Measurements from ENCODE around the gene TNC. TPM values are rescaled to one million over a fixed set of nuclear protein-coding genes. Genes with fewer than 3 reads are reported as not detected.

Gene TNC
- total RNA-seq, 4 donors from 2014 or later = 8.5 to 75.1 (median 45.4) TPM

- Histone ChIP-seq H3K4me3 (no peak overlapping the region), H3K36me3 (no peaks in the 10 kb centered on the region), H3K9me3 (no peaks in the 10 kb centered on the region), H3K4me1 (peaks cover 0 to 10% (median 0%) of the 10 kb centered on the region in 3 donors), H3K27me3 (no peaks in the 10 kb centered on the region), H3K27ac (no peak overlapping the region)
- no peak for DNase-seq
- intact Hi-C loops (cut with DNase I) = no loop called here
- 53 to 68% methylated on average over 8 of the region's 8 CpGs for WGBS, 2 donors
- TF ChIP-seq CTCF (IDR thresholded peaks at IDR 0.05) (no peak), POLR2A (IDR thresholded peaks at IDR 0.05) (no peak)
These were observed 115.4 kb downstream of the TNC start for GRCh38 chr9:115002371-115003120.

GRCh38 chr9:115000217-115000639 is 117.7 kb downstream of the TNC start:
- Histone ChIP-seq H3K9me3 (no peaks in the 10 kb centered on the region), H3K27me3 (no peaks in the 10 kb centered on the region), H3K4me1 (peaks cover 0 to 10% (median 0%) of the 10 kb centered on the region in 3 donors), H3K4me3 (peak overlapping the region in 1 of 4 donors; percentile 27), H3K27ac (peak overlapping the region in 2 of 4 donors; percentile 9 to 36), H3K36me3 (no peaks in the 10 kb centered on the region)
- intact Hi-C loops (cut with DNase I) = no loop called here
- no peak for DNase-seq
- TF ChIP-seq CTCF (IDR thresholded peaks at IDR 0.05) (no peak), POLR2A (IDR thresholded peaks at IDR 0.05) (no peak)
- WGBS, 2 donors = 21 to 29% methylated on average over 6 to 7 of the region's 7 CpGs

- TF ChIP-seq CTCF (IDR thresholded peaks at IDR 0.05) (no peak), POLR2A (IDR thresholded peaks at IDR 0.05) (no peak)
- H3K4me1 ChIP-seq = peaks cover 0 to 10% (median 0%) of the 10 kb centered on the region in 3 donors
- no peak overlapping the region for H3K27ac ChIP-seq
- WGBS, 2 donors = 74 to 87% methylated on average over 2 of the region's 2 CpGs
- no peaks in the 10 kb centered on the region for H3K36me3 ChIP-seq
- intact Hi-C loops (cut with DNase I) = no loop called here
- no peaks in the 10 kb centered on the region for H3K27me3 ChIP-seq
- H3K4me3 ChIP-seq = no peak overlapping the region
- no peaks in the 10 kb centered on the region for H3K9me3 ChIP-seq
- DNase-seq = no peak
These were observed 119.6 kb downstream of the TNC start for GRCh38 chr9:114998326-114998725.

GRCh38 chr9:114995681-114996221 is 122.2 kb downstream of the TNC start:
- DNase-seq = no peak
- WGBS, 2 donors = 62 to 64% methylated on average over 10 of the region's 10 CpGs
- Histone ChIP-seq H3K36me3 (no peaks in the 10 kb centered on the region), H3K27me3 (peaks cover 0 to 3% (median 0%) of the 10 kb centered on the region in 4 donors), H3K4me3 (no peak overlapping the region), H3K27ac (no peak overlapping the region), H3K9me3 (no peaks in the 10 kb centered on the region), H3K4me1 (peaks cover 0 to 10% (median 0%) of the 10 kb centered on the region in 3 donors)
- TF ChIP-seq CTCF (IDR thresholded peaks at IDR 0.05) (no peak), POLR2A (IDR thresholded peaks at IDR 0.05) (no peak)
- intact Hi-C loops (cut with DNase I) = no loop called here

- no peaks in the 10 kb centered on the region for H3K9me3 ChIP-seq
- no peak overlapping the region for H3K27ac ChIP-seq
- peaks cover 0 to 6% (median 0%) of the 10 kb centered on the region in 4 donors for H3K27me3 ChIP-seq
- no peaks in the 10 kb centered on the region for H3K4me1 ChIP-seq
- no peak overlapping the region for H3K4me3 ChIP-seq
- TF ChIP-seq POLR2A (IDR thresholded peaks at IDR 0.05) (no peak), CTCF (IDR thresholded peaks at IDR 0.05) (no peak)
- no peaks in the 10 kb centered on the region for H3K36me3 ChIP-seq
- no peak for DNase-seq
- intact Hi-C loops (cut with DNase I) = no loop called here
These were observed 123.2 kb downstream of the TNC start for GRCh38 chr9:114994768-114995167.
